HCT116 (cell line): ENCODE data around the gene NAT16. TPM values are rescaled to one million over a fixed set of nuclear protein-coding genes. Genes with fewer than 3 reads are reported as not detected.

Source experiments
- ATAC-seq: fragments of 200-7000 bp; cut with Tn5 transposase; 2 replicates; pipeline ENCODE4 v1.9.1; 2020; ENCODE audit warnings: mild to moderate bottlenecking, moderate library complexity
- BruUV-seq: library from RNA; stranded (reverse); fragments of 400-500 nt; replicated peaks from 2 replicates; lab custom pipeline; 2021; lab: Mats Ljungman, UMichigan
- CTCF ChIA-PET: fragments of 300-600 bp; sonication (Branson Sonifier 250); formaldehyde crosslinking; loops from one replicate; lab custom pipeline; 2021; ENCODE audit warnings: antibody characterized with exemption; lab: Charles Lee
- POLR2A ChIA-PET: fragments of 300-600, 350-600 bp; sonication (Branson Sonifier 250); formaldehyde crosslinking; loops from one replicate; lab custom pipeline; 2021; ENCODE audit warnings: antibody characterized with exemption; lab: Charles Lee
- RAD21 ChIA-PET, 2 experiments: fragments of 300-600 bp; sonication (Branson Sonifier 250); formaldehyde crosslinking; loops; one replicate each; lab custom pipeline; 2023; ENCODE audit warnings: low total read pairs in 2 of 2; ENCODE audit not compliant: uncharacterized antibody in 2 of 2, unreplicated experiment in 2 of 2, low non-redundant PET in 1 of 2; lab: Charles Lee
- DNase-seq: peaks from one replicate; pipeline ENCODE4 v3.0.0-alpha.2; 2010; ENCODE audit warnings: low read depth, low spot score
- H2AFZ ChIP-seq: fragments of 200-600 bp; shearing (Covaris generic), sonication (generic); 2 replicates; pipeline ENCODE4 v1.6.1; 2017; ENCODE audit warnings: low read depth, mixed run types, mixed read lengths, antibody characterized with exemption, low read length; ENCODE audit not compliant: poor library complexity, severe bottlenecking
- H3K27ac ChIP-seq: 2 replicates; pipeline ENCODE4 v1.5.1; 2012; ENCODE audit warnings: low read depth, low read length
- H3K27me3 ChIP-seq: fragments of 200-600 bp; sonication (generic); 2 replicates; pipeline ENCODE4 v1.6.1; 2016; ENCODE audit warnings: mixed run types, low read length, mixed read lengths; ENCODE audit not compliant: insufficient read depth
- H3K36me3 ChIP-seq, 2 experiments: fragments of 200-500 bp in 1 of 2; fragments of 200-600 bp in 1 of 2; sonication (Bioruptor generic) in 1 of 2; sonication (generic) in 1 of 2; 2 replicates each; pipeline versions ENCODE4 v1.5.1 to v1.6.1; 2014 to 2016; ENCODE audit warnings: low read length in 2 of 2, inconsistent platforms in 1 of 2, mixed read lengths in 1 of 2, mixed run types in 1 of 2; ENCODE audit not compliant: insufficient read depth in 2 of 2, control insufficient read depth in 1 of 2
- H3K4me1 ChIP-seq, 2 experiments: fragments of 200-600 bp in 1 of 2; sonication (generic) in 1 of 2; 2 replicates each; pipeline versions ENCODE4 v1.5.1 to v1.6.1; 2012 to 2017; ENCODE audit warnings: low read length in 2 of 2, inconsistent platforms in 1 of 2, mild to moderate bottlenecking in 1 of 2, mixed read lengths in 1 of 2, mixed run types in 1 of 2, moderate library complexity in 1 of 2; ENCODE audit not compliant: insufficient read depth in 2 of 2, control insufficient read depth in 1 of 2
- H3K4me2 ChIP-seq: fragments of 200-600 bp; sonication (generic); 2 replicates; pipeline ENCODE4 v1.6.1; 2017; ENCODE audit warnings: mixed run types, low read length, mixed read lengths
- H3K4me3 ChIP-seq, 2 experiments: fragments of 200-600 bp in 1 of 2; sonication (generic) in 1 of 2; replicated peaks in 1 of 2; 2 replicates each; pipeline ENCODE4 v1.5.1; 2011 to 2016; ENCODE audit warnings: low read length in 2 of 2, control low read depth in 1 of 2, low read depth in 1 of 2, mild to moderate bottlenecking in 1 of 2, mixed read lengths in 1 of 2, mixed run types in 1 of 2
- H3K79me2 ChIP-seq: fragments of 200-600 bp; sonication (generic); 2 replicates; pipeline ENCODE4 v1.6.1; 2017; ENCODE audit warnings: mild to moderate bottlenecking, mixed run types, low read length, moderate library complexity, mixed read lengths; ENCODE audit not compliant: insufficient read depth
- H3K9ac ChIP-seq: fragments of 200-600 bp; sonication (generic); 2 replicates; pipeline ENCODE4 v1.6.1; 2016; ENCODE audit warnings: low read length, mixed read lengths
- H3K9me2 ChIP-seq: fragments of 200-600 bp; sonication (generic), shearing (Covaris generic); 2 replicates; pipeline ENCODE4 v1.6.1; 2017; ENCODE audit warnings: mixed run types, mild to moderate bottlenecking, moderate library complexity; ENCODE audit not compliant: insufficient read depth
- H3K9me3 ChIP-seq, 2 experiments: fragments of 200-500 bp in 1 of 2; fragments of 200-600 bp in 1 of 2; sonication (Bioruptor generic) in 1 of 2; sonication (generic) in 1 of 2; 2 replicates each; pipeline ENCODE4 v1.6.1; 2014 to 2017; ENCODE audit warnings: low read length in 2 of 2, mixed read lengths in 2 of 2, inconsistent platforms in 1 of 2, low read depth in 1 of 2, mild to moderate bottlenecking in 1 of 2, mixed run types in 1 of 2, moderate library complexity in 1 of 2; ENCODE audit not compliant: control insufficient read depth in 1 of 2, insufficient read depth in 1 of 2
- H4K20me1 ChIP-seq: fragments of 200-600 bp; sonication (generic), shearing (Covaris generic); 2 replicates; pipeline ENCODE4 v1.6.1; 2017; ENCODE audit warnings: mixed run types, mild to moderate bottlenecking, moderate library complexity; ENCODE audit not compliant: insufficient read depth
- CBX3 ChIP-seq: IDR thresholded peaks from 2 replicates; pipeline ENCODE4 v1.6.1; 2012; ENCODE audit warnings: low read depth
- ELF1 ChIP-seq: IDR thresholded peaks from 2 replicates; pipeline ENCODE4 v1.6.1; 2012; ENCODE audit warnings: low read depth, borderline replicate concordance
- EZH2 ChIP-seq: fragments of 200-600 bp; sonication (generic); IDR thresholded peaks from 2 replicates; pipeline ENCODE4 v1.6.1; 2017; ENCODE audit warnings: antibody characterized with exemption, mixed run types
- POLR2A ChIP-seq: IDR thresholded peaks from 2 replicates; pipeline ENCODE4 v1.7.0; 2011; ENCODE audit warnings: borderline replicate concordance; ENCODE audit not compliant: insufficient read depth, insufficient read length; ENCODE audit errors: extremely low read depth
- RAD21 ChIP-seq: IDR thresholded peaks from 2 replicates; pipeline ENCODE4 v1.6.1; 2012; ENCODE audit warnings: low read depth, mild to moderate bottlenecking
- SIN3A ChIP-seq: IDR thresholded peaks from 2 replicates; pipeline ENCODE4 v1.6.1; 2012; ENCODE audit warnings: low read depth
- YY1 ChIP-seq: IDR thresholded peaks from 2 replicates; pipeline ENCODE4 v1.6.1; 2011; ENCODE audit warnings: low read length, low read depth, moderate library complexity, mild to moderate bottlenecking; ENCODE audit not compliant: insufficient replicate concordance; ENCODE audit errors: extremely low read depth
- ZNF274 ChIP-seq: fragments of 200-500 bp; sonication (Bioruptor generic); IDR thresholded peaks from 2 replicates; pipeline ENCODE4 v1.6.1; 2014; ENCODE audit warnings: mild to moderate bottlenecking, low read depth, low read length, inconsistent platforms
- intact Hi-C: fragments of 100-400 bp; cut with micrococcal nuclease; formaldehyde crosslinking; loops from 2 replicates; pipeline ENCODE4 v1.10.0; 2022
- total RNA-seq: library from RNA; stranded (reverse); gene quantifications from one replicate; pipeline ENCODE4 v1.2.1, GENCODE V29; 2021; ENCODE audit not compliant: unreplicated experiment

The NAT16 gene
- total RNA-seq, 1 experiment from 2014 or later = 2.0 TPM

DNA sequence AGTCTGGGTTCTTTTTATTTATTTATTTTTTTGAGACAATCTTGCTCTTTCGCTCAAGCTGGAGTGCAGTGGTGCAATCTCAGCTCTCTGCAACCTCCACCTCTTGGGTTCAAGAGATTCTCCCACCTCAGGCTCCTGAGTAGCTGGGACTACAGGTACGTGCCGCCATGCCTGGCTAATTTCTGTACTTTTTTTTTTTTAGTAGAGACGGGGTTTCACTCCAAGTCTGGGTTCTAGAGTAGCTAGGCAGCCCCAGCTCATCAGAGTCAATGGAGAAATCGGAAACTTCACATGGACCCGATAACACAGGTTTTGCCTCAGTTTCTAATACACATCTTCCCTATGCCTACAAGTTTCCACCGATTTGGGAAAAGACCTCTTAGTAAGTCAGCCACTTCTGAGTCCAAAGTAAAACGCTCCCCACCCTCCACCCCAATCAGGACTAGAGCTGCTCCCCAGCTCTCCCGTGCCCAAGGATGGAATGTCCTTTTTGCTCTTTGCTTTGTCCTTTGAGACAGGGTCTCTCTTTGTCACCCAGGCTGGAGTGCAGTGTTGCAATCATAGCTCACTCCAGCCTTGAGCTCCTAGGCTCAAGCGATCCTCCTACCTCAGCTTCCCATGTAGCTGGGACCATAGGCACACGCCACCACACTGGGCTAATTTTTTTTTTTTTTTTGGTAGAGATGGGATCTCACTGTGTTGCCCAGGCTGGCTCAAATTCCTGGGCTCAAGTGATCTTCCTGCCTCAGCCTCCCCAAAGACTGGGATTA, 57.0 kb downstream of the NAT16 start:
- ChIA-PET POLR2A (interaction anchor here (0.7 to 2.8 kb wide), 5 partner anchors 7 to 186 kb away, joined by 3 to 8 read pairs (median 3); no protein-coding TSS in a partner anchor), CTCF (interaction anchor here (1.5 to 2.2 kb wide), 3 partner anchors 15 to 45 kb away, joined by 3 to 13 read pairs (median 5); no protein-coding TSS in a partner anchor), RAD21 (interaction anchor here in 1 of 2 experiments (0.7 kb wide), 1 partner anchor 29 kb away, joined by 4 read pairs; no protein-coding TSS in a partner anchor)
- no peaks in the 10 kb centered on the region for H4K20me1 ChIP-seq
- DNase-seq (no peak), ATAC-seq (no peak)
- H2AFZ ChIP-seq = no peak overlapping the region
- no peaks in the 10 kb centered on the region for H3K27me3 ChIP-seq
- BruUV-seq = no TSS peak
- no peaks in the 10 kb centered on the region for H3K79me2 ChIP-seq
- peak overlapping the region; percentile 73 for H3K9ac ChIP-seq
- no peaks in the 10 kb centered on the region for H3K9me2 ChIP-seq
- H3K9me3 ChIP-seq = no peaks in the 10 kb centered on the region
- H3K4me1 ChIP-seq = peaks cover 68 to 99% of the 10 kb centered on the region in 2 experiments
- intact Hi-C loops = no loop called here
- H3K36me3 ChIP-seq = no peaks in the 10 kb centered on the region
- H3K4me2 ChIP-seq = peak overlapping the region; percentile 81
- peak overlapping the region; percentile 46 to 56 for H3K4me3 ChIP-seq
- TF ChIP-seq RAD21 (no peak), ZNF274 (no peak), EZH2 (no peak), SIN3A (no peak), CBX3 (no peak), YY1 (no peak), POLR2A (no peak), ELF1 (no peak)
- TF ChIP-seq, all 23 proteins: peak for 0
- H3K27ac ChIP-seq = peak overlapping the region; percentile 75
